Sigmoid colon (tissue), 4 donors: ENCODE results near the gene POLR3A.

ENCODE experiments used
- CTCF ChIP-seq, 4 experiments: fragments of 450-650 bp in 3 of 4; fragments of 200-600 bp in 1 of 4; IDR thresholded peaks; one replicate each; pipeline ENCODE4 v1.5.1; 2016 to 2019; ENCODE audit warnings: antibody characterized with exemption in 4 of 4, mild to moderate bottlenecking in 3 of 4, moderate library complexity in 2 of 4
- POLR2AphosphoS5 ChIP-seq, 4 donors: sonication (generic); formaldehyde crosslinking; IDR thresholded peaks; one replicate each; pipeline ENCODE4 v1.6.1; 2017; ENCODE audit warnings: antibody characterized with exemption in 4 of 4

- no peak for TF ChIP-seq POLR2AphosphoS5 (IDR thresholded peaks at IDR 0.05)
- TF ChIP-seq CTCF (IDR thresholded peaks at IDR 0.05) = no peak
Measured at GRCh38 chr10:78071857-78072179, 42.5 kb upstream of the POLR3A start.
